ENCODE results near the gene CSNK2A1.

Gene CSNK2A1

DNA sequence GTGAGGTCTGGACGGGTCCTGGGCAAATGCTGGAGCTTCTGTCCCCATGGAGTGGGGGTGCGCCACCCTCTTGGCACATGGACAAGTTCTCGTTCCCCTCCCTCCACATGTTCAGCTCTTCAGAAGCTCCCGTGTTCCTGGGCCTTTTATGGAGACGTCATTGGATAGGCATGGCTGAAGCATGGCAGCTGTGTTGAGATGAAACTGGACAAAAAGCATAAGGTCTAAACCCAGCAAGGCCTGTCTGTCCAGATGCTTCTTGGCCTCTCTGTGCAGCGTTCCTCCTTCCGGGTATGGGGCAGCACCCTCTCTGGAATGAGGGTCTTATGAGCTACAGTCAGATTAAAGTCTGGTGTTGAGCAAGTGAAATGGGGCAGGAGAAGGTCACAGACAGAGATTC is 108.0 kb downstream of the CSNK2A1 start:
- no peaks in the 10 kb centered on the region for H3K9me2 ChIP-seq (replicated peaks; ENCODE audit: insufficient read depth, low read length)
- TF ChIP-seq, protein P1, sequence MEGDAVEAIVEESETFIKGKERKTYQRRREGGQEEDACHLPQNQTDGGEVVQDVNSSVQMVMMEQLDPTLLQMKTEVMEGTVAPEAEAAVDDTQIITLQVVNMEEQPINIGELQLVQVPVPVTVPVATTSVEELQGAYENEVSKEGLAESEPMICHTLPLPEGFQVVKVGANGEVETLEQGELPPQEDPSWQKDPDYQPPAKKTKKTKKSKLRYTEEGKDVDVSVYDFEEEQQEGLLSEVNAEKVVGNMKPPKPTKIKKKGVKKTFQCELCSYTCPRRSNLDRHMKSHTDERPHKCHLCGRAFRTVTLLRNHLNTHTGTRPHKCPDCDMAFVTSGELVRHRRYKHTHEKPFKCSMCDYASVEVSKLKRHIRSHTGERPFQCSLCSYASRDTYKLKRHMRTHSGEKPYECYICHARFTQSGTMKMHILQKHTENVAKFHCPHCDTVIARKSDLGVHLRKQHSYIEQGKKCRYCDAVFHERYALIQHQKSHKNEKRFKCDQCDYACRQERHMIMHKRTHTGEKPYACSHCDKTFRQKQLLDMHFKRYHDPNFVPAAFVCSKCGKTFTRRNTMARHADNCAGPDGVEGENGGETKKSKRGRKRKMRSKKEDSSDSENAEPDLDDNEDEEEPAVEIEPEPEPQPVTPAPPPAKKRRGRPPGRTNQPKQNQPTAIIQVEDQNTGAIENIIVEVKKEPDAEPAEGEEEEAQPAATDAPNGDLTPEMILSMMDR (IDR thresholded peaks at IDR 0.05; ENCODE audit: low read length), result no peak
- TF ChIP-seq EZH2 (optimal IDR thresholded peaks at IDR 0.05; ENCODE audit: low read depth, low read length), result no peak
- no peak for TF ChIP-seq EZH2phosphoT487 (IDR thresholded peaks at IDR 0.05; ENCODE audit: low read length)
- no peaks in the 10 kb centered on the region for H3K36me3 ChIP-seq (replicated peaks; ENCODE audit: insufficient read depth, low read length)
- H3K27me3 ChIP-seq (replicated peaks; ENCODE audit: insufficient read depth, low read length), result no peaks in the 10 kb centered on the region
- H3K9me3 ChIP-seq (replicated peaks; ENCODE audit: insufficient read depth, low read length), result no peaks in the 10 kb centered on the region
- no peak overlapping the region for H2AFZ ChIP-seq (ENCODE audit: low read length)
- no peak for DNase-seq
- no peak overlapping the region for H3K27ac ChIP-seq (ENCODE audit: low read length)
- peaks cover 32% of the 10 kb centered on the region for H3K4me1 ChIP-seq (ENCODE audit: low read length)
- no peaks in the 10 kb centered on the region; the same call in 1 of the 2 replicates for H3K79me2 ChIP-seq (ENCODE audit: low read length)
- no peak overlapping the region for H3K9ac ChIP-seq (ENCODE audit: low read length)
- H3K4me2 ChIP-seq (ENCODE audit: low read depth, low read length), result no peak overlapping the region
- H4K20me1 ChIP-seq (ENCODE audit: insufficient read depth, low read length), result no peaks in the 10 kb centered on the region
- peaks cover 31% of the 10 kb centered on the region for H3F3A ChIP-seq (ENCODE audit: insufficient read depth, low read length)
- H3K4me3 ChIP-seq (ENCODE audit: low read length), result no peak overlapping the region

DNA sequence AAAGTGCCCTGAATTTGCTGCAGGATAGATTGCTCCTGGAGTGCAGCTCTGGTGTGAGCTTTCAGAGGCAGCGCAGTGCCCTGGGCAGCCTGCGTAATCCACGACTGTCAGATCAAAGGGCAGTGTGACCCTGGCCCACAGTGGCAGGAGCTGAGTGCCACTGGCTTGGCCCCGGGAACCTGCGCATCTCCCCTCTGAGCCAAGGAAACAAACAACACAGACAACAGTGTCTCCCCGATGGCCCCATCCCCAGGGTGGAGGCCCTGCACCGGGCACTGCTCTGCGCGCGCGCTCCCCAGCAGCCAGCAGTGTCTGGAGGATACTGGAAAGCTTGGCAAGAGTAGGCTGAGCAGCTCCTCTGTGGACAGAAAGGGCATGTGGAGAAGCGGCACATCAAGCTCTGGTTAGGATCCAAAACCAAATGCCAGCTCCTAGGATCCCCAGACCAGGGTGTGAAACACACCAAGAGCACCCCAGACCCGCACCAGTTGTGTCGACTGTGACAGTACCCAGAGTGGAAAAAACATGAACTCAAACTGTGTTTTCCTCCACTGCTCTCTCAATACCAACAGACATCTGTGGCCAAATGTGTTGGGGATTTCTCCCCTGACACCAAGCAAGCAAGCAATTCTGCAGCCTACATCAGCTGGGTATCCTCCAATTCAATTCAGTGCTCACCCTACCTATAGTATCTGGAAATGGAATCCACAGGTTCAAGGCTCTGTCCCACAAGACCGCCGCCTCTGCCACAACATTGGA is 108.8 kb downstream of the CSNK2A1 start:
- Histone ChIP-seq H3K79me2 (ENCODE audit: low read length) (no peaks in the 10 kb centered on the region; the same call in 1 of the 2 replicates), H3K4me1 (ENCODE audit: low read length) (peaks cover 28% of the 10 kb centered on the region), H3K9me2 (replicated peaks; ENCODE audit: insufficient read depth, low read length) (no peaks in the 10 kb centered on the region), H4K20me1 (ENCODE audit: insufficient read depth, low read length) (no peaks in the 10 kb centered on the region), H3K9ac (ENCODE audit: low read length) (no peak overlapping the region), H3K36me3 (replicated peaks; ENCODE audit: insufficient read depth, low read length) (no peaks in the 10 kb centered on the region), H3F3A (ENCODE audit: insufficient read depth, low read length) (peaks cover 27% of the 10 kb centered on the region), H3K27me3 (replicated peaks; ENCODE audit: insufficient read depth, low read length) (no peaks in the 10 kb centered on the region), H2AFZ (ENCODE audit: low read length) (no peak overlapping the region), H3K27ac (ENCODE audit: low read length) (no peak overlapping the region), H3K9me3 (replicated peaks; ENCODE audit: insufficient read depth, low read length) (no peaks in the 10 kb centered on the region), H3K4me3 (ENCODE audit: low read length) (no peak overlapping the region), H3K4me2 (ENCODE audit: low read depth, low read length) (no peak overlapping the region)
- TF ChIP-seq EZH2 (optimal IDR thresholded peaks at IDR 0.05; ENCODE audit: low read depth, low read length), result no peak
- TF ChIP-seq, protein P1 (IDR thresholded peaks at IDR 0.05; ENCODE audit: low read length), result no peak
- no peak for TF ChIP-seq EZH2phosphoT487 (IDR thresholded peaks at IDR 0.05; ENCODE audit: low read length)
- no peak for DNase-seq

DNA sequence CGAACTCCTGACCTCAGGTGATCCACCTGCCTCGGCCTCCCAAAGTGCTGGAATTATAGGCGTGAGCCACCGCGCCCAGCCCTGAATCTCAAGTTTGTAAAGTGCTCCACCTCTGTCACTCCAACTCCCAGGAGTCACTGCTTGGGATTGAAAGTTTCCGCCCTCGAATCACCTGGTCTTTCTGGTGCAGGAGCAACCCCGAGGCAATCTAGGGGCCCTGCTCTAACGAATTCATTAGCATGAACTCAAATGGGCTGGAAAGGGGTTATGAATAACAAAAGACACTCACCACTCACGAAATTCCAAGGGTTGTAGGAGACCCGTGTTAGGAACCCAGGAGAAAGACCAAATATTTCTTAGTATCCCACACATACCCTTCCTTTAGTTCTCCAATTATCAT is 109.4 kb downstream of the CSNK2A1 start:
- H3K4me3 ChIP-seq (ENCODE audit: low read length), result no peak overlapping the region
- H3K4me1 ChIP-seq (ENCODE audit: low read length), result peaks cover 22% of the 10 kb centered on the region
- no peak overlapping the region for H3K9ac ChIP-seq (ENCODE audit: low read length)
- no peaks in the 10 kb centered on the region for H3K9me2 ChIP-seq (replicated peaks; ENCODE audit: insufficient read depth, low read length)
- H3K36me3 ChIP-seq (replicated peaks; ENCODE audit: insufficient read depth, low read length), result no peaks in the 10 kb centered on the region
- TF ChIP-seq, protein P1 (IDR thresholded peaks at IDR 0.05; ENCODE audit: low read length), result no peak
- TF ChIP-seq EZH2 (optimal IDR thresholded peaks at IDR 0.05; ENCODE audit: low read depth, low read length) (no peak), EZH2phosphoT487 (IDR thresholded peaks at IDR 0.05; ENCODE audit: low read length) (no peak)
- no peaks in the 10 kb centered on the region; the same call in 1 of the 2 replicates for H3K79me2 ChIP-seq (ENCODE audit: low read length)
- H4K20me1 ChIP-seq (ENCODE audit: insufficient read depth, low read length), result no peaks in the 10 kb centered on the region
- H2AFZ ChIP-seq (ENCODE audit: low read length), result no peak overlapping the region
- no peak overlapping the region for H3K4me2 ChIP-seq (ENCODE audit: low read depth, low read length)
- H3K27ac ChIP-seq (ENCODE audit: low read length), result no peak overlapping the region
- no peak for DNase-seq
- H3F3A ChIP-seq (ENCODE audit: insufficient read depth, low read length), result peaks cover 21% of the 10 kb centered on the region
- no peaks in the 10 kb centered on the region for H3K27me3 ChIP-seq (replicated peaks; ENCODE audit: insufficient read depth, low read length)
- H3K9me3 ChIP-seq (replicated peaks; ENCODE audit: insufficient read depth, low read length), result no peaks in the 10 kb centered on the region

Measured in MM.1S (cell line).